Left colon (tissue), 2 donors: ENCODE measurements around the gene SVIL. TPM values are rescaled to one million over a fixed set of nuclear protein-coding genes. Genes with fewer than 3 reads are reported as not detected.
A peak's percentile ranks its signal among the peaks of the same experiment; 100 is the strongest.
"Not testable (repeated sequence)": the region's sequence is repeated elsewhere in the genome, so short reads cannot be mapped to it uniquely, and the experiment has no call there.

ENCODE experiments used
- ATAC-seq: fragments of 200-7000 bp; cut with Tn5 transposase; one replicate; pipeline ENCODE4 v1.9.1; 2020; ENCODE audit warnings: mild to moderate bottlenecking, moderate library complexity
- DNase-seq, 2 donors: peaks; one replicate each; pipeline ENCODE4 v3.0.0-alpha.2; 2020
- intact Hi-C, 2 donors: fragments of 100-400 bp; cut with DNase I in 1 of 2; cut with micrococcal nuclease in 1 of 2; formaldehyde crosslinking; loops; one replicate each; pipeline versions ENCODE4 v1.11.2 to v1.14.0; 2022; cut with DNase I, micrococcal nuclease
- total RNA-seq, 2 donors: library from RNA; stranded (reverse); fragmentation: NEBNext Ultra II Directional; extraction: Animal tissue kit (Norgen Biotek cat#: 25700); gene quantifications; one replicate each; pipeline ENCODE4 v1.2.1, GENCODE V29; 2021
- donor health status: DM: no; HTN: no; CAD: no.
- donor health status: DM: yes; HTN: yes; CAD: no.

The SVIL gene
- total RNA-seq, 2 donors from 2014 or later = 66.6 to 154 TPM

DNA sequence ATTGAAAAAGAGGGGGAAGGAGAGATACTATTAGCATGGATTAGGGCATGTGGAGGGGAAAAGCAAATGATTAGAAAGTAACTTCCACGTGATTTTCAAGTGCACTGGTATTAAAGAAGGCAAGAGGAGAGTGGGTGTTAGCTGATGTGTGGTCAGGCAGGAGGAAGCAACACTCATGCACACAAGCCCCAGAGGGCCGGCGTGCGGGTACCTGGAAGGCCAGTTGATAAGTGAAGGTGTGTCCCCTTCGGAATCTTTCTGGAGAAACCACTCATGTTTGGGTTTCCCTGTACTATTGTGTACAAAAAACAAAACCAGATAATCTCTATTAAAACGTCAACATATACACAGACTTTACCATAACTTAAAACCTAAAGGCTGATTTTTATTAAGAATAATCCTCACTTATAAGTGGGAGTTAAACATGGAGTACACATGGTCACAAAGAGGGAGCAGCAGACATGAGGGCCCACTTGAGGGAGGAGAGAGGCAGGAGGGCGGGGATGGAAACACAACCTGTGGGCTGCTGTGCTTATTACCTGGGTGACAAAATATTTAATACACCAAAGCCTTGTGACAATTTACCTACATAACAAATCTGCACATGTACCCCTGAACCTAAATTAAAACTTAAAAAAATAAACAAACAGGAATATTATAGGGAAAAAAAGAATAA lies 98.9 kb downstream of the SVIL start:
- peak in 1 of 2 donors; percentile 34 for DNase-seq
- intact Hi-C loops = no loop called here
- peak; percentile 45 for ATAC-seq

GRCh38 chr10:29535012-29535777 lies 99.6 kb downstream of the SVIL start:
- DNase-seq (peak; percentile 80 to 84), ATAC-seq (peak; percentile 86)
- intact Hi-C loops = no loop called here

- ATAC-seq = no peak
- DNase-seq = no peak
- intact Hi-C loops = no loop called here
These were observed 100.2 kb downstream of the SVIL start for GRCh38 chr10:29534590-29534989.

DNA sequence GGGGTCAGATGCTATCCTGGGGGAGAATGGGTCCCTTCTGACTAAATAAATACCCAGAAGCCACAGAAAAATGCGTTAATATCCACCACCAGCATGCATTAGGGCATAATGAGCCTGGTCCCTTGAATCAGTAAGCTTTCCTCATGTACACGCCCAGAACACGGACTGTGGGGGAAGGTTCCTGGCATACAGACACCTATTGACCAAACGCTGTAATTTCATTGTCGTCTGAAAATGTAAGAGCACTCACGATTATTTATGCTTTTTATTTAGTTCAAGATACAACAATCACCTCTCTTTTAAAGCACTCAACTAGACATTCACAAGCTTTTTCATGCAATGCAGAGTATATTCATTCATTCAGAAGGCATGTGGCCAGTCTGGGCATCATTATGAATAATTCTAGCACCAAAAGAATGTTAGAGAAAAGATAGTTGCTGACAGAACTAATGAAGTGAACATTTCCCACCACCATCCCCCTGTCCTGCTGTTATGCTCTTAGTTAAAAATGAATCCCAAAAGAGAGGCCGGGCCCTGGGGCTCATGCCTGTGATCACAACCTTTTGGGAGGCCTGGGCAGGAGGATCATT lies 101.0 kb downstream of the SVIL start:
- DNase-seq (no peak), ATAC-seq (peak; percentile 47)
- intact Hi-C loops = no loop called here

DNA sequence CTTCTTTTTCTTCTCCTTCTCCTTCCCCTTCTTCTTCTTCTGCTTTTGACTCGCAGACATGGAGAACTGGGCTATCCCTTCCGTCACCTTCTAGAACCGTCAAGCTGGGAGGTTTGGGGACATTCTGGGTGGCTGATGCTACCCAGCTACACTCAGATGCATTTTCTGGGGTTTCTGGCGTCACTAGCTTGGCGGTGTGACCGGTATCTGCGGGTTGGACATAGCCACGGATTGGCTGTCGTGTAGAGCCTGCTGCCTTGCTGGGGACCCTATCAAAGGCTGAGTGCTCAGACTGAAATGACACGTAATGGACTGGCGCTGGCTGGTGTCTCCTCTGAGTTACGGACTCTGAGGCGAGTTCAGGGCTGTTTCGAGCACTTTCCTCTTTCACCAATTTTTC lies 101.7 kb downstream of the SVIL start:
- intact Hi-C loops = no loop called here
- no peak for DNase-seq
- ATAC-seq = no peak

DNA sequence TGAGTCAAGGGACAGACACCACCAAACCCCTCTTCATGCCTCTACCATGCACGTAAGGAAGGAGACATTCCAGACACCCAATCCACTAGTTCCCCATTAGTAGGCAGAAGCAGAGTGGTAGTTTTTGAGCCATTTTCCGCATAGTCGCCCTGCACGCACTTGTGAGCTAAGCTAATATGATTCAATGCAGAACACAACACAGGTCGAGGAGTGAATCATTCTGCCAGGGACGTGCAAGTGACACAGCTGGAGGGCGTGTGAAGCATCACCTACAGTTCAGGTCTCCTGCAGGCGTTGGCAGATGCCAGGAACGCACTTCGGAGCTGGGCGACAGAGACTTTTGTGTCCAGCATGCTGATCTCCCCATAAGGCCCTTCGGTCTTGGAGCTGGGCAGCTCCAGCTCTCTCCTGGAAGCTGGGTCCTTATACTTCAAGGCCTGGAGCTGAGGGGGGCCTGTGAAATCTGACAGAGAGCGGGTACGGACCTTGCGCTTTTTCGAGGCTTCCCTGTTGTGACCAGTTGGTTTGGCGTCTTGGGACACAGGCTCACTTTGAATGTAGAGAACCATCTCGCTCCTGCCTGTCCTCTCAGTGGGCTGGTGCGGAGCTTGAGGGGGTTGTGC lies 102.4 kb downstream of the SVIL start:
- intact Hi-C loops = no loop called here
- no peak for DNase-seq
- no peak for ATAC-seq

GRCh38 chr10:29530112-29530976 lies 104.4 kb downstream of the SVIL start:
- no peak for DNase-seq
- intact Hi-C loops = no loop called here
- ATAC-seq = no peak

- DNase-seq = no peak
- no peak for ATAC-seq
- intact Hi-C loops = no loop called here
These were observed 105.6 kb downstream of the SVIL start for GRCh38 chr10:29529146-29529545.

- ATAC-seq (no peak), DNase-seq (no peak)
- intact Hi-C loops = no loop called here
These were observed 109.0 kb downstream of the SVIL start for GRCh38 chr10:29525762-29526161.

DNA sequence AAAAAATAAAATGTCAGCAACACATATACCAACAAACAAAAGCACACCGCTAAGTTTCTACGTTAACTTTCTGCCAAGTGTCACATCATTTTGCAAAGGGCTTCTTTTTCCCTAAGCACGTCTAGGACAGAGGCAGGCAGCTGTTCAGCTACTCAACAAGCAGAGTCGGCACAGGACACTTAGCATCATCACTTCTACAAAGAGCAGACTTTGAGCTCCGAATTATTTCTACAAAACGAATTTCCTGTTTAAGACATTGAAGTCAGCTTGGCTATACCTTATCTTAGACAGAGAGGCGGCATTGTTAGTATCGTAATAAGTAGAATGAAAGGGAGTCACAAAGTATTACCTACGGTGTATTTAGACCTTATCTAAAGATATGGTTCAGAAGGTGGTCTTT lies 110.1 kb downstream of the SVIL start:
- intact Hi-C loops = no loop called here
- DNase-seq = no peak
- ATAC-seq = peak; percentile 68

DNA sequence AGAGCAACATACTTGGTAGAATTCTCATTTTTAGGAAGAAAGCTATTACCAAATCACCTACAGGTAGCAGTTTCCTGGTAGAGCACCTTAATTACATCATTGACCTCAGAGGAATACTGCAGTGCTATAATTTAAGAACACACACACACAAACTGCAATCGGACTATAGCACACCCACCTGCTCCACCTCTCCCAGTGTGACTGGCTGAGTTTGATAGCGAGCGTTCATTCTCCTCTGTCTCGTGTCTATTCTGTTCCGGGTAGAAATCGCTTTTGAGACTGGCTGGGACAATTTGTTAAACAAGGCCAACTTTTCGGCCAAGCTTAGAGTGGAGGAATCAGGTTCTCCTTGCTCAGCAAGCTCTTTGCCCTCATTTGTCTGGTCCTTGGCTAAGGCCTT lies 110.5 kb downstream of the SVIL start:
- DNase-seq (peak; percentile 42 to 65), ATAC-seq (peak; percentile 96)
- intact Hi-C loops = no loop called here

DNA sequence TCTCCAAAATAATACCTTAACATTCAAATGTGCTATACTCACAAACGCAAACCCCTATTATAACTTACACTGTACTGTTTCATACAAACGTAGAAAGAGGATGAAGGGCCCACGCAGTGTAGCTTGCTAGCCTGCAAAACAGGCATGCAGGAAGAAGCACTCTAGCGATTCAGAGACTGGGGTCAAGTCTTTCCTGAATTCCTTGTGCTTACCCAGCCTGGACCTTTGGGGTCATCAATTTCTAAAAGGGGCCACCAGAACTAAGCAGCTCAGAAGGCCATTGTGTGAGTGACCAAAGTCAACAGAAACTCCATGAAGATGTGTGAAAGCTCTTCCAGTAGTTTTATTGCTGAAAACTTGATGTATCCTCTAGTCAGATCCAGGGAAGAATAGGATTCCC lies 111.9 kb downstream of the SVIL start:
- intact Hi-C loops = no loop called here
- no peak for ATAC-seq
- no peak for DNase-seq

DNA sequence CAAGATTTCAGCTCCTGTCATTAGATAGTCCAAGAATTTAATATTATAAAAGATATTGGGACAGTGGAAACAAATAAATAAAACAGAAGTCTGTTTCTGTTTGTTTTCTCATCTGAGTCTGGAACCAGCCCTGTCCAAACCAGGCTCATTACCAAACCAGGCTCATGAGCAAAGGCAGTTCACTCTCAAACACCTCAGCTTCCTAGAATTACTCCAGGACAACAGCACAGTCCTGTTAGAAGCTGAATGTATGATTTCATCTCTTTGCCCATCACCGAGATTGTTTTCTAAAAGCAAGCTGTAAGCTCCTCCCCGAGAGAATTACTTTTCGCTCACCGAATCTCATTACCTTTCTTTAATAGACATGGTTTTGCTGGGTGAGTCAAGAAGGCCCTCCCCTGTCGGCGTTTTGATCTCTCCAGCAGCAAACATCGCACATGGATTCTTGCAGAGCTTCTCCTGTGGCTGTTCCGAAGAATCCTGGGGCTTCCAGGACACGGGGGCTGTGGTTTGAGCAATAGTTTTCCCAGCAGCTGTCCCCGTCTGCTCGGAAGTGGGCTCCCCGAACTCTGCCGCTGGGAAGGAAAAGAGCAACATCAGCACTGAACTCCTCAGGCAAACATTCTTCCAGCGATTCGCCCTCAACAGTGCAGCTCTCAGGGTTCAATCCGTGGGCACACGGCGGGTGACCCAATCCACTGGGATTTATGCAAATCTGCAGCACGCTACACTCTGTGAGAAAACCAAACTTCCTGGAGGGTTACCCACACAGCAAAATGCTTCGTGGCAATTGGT lies 112.5 kb downstream of the SVIL start:
- intact Hi-C loops = no loop called here
- DNase-seq (no peak), ATAC-seq (no peak)

DNA sequence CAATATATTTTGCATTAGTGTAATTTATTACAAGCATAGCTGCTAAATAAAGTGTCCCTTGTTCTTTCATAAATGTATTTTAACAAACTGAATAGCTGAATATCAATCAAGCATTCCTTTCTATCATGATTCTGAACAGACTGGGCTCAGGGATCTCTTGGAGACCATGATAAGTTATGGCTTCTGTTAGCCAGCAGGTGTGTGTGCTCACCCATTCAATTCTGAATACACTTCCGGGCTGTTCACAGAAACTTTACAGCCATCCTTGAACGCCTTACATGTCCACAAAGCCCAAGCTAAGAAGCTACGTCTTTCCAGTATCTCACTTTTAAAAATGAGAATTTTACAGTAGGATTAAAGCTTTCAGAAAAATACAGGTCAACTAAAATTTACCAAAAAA lies 115.1 kb downstream of the SVIL start:
- no peak for DNase-seq
- peak; percentile 68 for ATAC-seq
- intact Hi-C loops = no loop called here

DNA sequence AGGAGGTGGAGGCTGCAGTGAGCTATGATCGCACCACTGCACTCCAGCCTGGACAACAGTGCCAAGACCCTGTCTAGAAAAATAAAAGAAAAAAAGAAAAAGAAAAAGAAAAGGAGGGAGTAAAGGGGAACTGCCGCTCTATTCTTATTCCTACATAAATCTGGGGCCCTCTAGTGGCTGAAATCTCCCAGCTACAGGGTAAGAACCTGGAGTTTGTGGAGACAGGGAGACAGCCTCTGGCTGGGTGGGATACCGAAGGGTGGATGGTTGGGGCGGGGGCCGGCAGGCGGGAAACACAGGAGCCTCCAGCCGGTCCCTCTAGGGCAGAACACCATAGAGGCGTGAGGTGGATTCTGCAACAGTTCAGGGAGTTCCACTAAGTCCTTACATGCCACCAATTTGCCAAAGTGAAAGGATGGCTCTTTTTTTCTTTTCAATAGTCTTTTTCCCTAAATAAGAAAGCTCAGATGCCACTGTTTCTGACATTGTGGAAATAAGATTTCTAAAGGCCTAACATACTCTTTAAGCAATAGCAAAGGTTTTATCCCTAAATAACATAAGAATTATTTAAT lies 117.3 kb downstream of the SVIL start:
- DNase-seq = peak in 1 of 2 donors; percentile 43

GRCh38 chr10:29516309-29516932 lies 118.3 kb downstream of the SVIL start:
- ATAC-seq, intact Hi-C loops, DNase-seq: not testable (repeated sequence)

More for the DNA sequence above, 117.3 kb downstream of the SVIL start:
- intact Hi-C loops = no loop called here
- ATAC-seq = peak; percentile 44

- ATAC-seq, intact Hi-C loops: not testable (repeated sequence)
These were observed 118.9 kb downstream of the SVIL start for GRCh38 chr10:29515879-29516278.

More at GRCh38 chr10:29515879-29516278, 118.9 kb downstream of the SVIL start:
- not testable (repeated sequence) for DNase-seq
